HG03196 (cell line): ENCODE data around the gene MEX3A.

Source experiments
- ATAC-seq: cut with Tn5 transposase; IDR thresholded peaks from one replicate; pipeline ENCODE4 v1.9.1; 2021; ENCODE audit not compliant: unreplicated experiment

MEX3A gene

GRCh38 chr1:156103521-156103947, 21.3 kb upstream of the MEX3A start:
- ATAC-seq = no peak

DNA sequence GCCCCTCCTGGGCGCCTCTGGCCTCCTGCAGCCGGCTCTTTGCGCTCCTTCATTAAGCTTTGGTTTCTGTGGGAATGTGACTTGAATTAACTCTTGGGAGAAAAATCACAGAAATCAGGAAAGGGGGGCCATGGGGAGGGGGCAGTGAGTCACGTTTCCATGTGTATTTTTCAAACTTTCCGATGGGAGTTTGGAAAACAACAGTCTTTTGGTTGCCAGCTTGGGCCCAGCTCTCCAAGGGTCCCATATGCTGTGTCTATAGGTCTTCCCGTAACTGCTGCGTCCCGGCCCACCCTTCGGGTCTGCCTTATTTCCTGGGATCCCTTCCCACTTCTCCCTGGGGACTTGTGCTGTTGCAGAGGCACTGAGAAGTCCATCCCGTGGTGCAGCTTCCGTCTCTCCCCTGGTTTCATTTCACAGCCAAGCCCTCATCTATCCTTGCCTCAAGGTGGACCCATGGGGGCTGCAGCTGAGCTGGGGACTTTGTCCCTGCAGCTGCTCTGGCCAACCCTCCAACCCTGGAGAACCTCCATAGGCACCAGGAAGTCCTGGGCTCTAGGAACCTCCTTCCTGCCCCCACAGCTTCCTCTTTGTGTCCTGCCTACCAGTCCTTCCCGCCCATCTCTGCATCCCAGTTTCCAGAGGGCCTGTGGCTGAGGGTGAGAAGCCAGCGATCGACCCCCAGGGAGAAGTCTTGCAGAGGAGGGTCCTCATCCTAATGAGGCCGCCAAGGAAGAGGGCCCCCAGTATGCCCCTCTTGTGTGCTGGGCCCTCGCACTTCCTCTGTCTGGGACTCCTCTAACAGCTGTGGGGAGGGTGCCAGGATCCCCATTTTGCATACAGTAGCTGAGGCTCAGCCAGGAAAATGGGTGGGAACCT, 20.6 kb upstream of the MEX3A start:
- ATAC-seq = no peak

- no peak for ATAC-seq
Observed at GRCh38 chr1:156101880-156102279, 19.6 kb upstream of the MEX3A start.

DNA sequence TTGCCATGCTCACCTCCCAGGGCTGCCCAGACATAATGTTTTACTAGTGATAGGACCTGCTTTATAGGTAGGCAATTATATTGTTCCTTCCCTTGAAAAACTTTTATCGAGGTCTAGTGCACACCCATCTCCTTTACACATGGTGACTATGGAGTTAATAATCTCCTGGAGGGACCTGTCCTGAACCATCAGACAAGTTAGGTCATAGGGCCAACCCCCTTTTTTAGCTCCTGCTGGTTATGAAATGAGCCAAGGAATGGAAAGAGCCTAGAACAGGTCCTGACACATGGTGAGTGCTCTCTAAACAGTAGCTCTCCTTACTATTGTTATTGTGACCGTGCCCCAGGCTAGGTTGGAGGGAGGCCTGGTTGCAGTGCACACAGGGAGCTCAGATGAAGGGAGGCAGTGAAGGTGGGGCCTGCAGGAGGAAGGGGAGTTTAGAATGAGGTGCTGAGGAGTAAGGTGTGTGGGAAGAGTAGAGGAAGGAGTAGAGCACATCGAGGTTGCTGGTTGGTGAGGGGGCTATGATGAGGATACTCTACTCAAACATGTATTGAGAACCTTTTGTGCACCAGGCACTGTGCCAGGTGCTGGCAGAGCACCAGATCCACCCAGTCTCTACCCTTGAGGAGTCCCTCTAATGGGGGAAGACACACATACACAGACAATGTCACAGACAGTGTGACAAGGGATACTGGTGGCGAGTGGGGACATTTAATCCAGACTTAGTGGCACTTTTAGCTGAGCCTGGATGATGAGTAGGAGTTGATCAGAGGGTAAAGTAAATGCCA, 18.1 kb upstream of the MEX3A start:
- no peak for ATAC-seq

DNA sequence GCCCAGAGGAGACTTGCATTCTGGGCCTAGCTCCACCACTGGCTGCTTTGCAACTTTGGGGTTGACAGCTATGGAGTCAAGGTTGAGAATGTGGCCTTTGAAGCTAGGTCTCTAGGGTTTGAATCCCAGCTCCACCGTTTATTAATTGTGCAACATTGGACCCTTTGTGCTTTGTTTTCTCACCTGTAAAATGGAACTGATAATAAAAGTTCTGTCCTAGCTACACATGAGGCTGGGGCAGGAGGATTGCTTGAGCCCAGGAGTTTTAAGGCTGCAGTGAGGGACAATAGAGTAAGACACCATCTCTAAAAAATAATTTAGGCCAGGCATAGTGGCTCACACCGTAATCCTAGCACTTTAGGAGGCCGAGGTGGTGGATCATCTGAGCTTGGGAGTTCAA, 17.0 kb upstream of the MEX3A start:
- no peak for ATAC-seq

- no peak for ATAC-seq
Observed at GRCh38 chr1:156098784-156099183, 16.5 kb upstream of the MEX3A start.

DNA sequence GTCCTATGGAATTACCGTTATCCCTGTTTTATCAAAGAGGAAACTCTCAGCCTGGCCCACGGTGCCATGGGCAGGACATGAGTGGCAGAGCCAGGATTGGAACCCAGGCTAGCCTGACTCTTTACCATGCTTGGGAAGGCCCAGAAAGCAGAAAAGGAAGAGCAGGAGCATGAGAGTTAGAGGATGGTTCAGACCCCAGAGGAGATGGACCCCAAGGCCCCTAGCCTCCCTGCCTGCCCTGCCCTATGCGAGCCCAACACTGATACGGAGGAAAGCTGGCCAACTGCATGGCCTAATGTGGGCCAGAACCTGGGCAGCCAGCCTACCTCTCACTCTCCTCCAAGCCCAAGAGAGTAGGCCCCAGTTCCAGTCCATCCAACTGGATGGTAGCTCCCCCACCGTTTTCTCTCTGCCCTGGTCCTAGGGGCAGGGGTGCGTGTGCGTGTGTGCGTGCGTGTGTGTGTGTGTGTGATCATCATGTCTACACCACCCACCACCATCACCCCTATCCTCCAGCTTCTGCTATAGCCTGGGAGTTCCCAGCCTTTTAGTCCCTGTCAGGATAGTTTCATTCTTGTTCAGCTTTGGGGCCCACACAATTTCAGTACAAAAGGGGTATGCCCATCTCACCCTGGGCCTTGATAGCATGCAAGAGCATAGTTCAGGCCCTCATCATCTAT, 15.4 kb upstream of the MEX3A start:
- no peak for ATAC-seq

GRCh38 chr1:156096640-156097391, 14.6 kb upstream of the MEX3A start:
- ATAC-seq = peak; percentile 68

- no peak for ATAC-seq
Observed at GRCh38 chr1:156095906-156096508, 13.7 kb upstream of the MEX3A start.

DNA sequence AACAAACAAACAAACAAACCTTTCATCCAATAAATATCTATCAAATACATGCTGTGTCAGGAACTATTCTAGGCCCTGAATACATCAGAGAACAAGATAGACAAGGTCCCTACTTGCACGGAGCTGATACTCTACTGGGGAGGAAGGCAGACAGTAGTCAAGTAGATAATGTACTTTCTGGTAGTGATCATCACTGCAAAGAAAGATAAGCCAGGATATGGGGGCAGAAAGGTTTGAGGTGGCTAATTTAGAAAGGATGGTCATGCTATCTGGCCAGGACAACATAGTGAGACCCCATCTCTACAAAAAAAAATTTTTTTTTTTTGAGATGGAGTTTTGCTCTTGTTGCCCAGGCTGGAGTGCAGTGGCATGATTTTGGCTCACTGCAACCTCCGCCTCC, 9.3 kb upstream of the MEX3A start:
- ATAC-seq = no peak

DNA sequence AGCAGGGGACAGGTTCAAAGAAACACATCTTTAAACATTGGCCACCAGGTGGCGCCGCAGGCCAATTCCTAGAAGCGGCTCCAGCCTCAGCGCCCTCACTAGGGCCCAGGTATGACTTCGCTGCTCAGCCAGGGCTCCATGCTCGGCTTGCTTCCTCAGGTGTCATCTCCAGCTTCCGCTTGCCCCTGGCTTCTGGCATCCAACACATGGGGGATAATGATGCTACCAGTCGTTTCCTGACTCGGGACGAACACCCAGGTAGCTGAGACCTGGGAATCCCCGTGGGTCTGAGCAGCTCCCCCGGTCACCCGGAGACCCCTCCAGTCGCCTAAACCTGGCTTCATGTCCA, 8.5 kb upstream of the MEX3A start:
- ATAC-seq = peak; percentile 64

GRCh38 chr1:156090138-156090839, 8.0 kb upstream of the MEX3A start:
- no peak for ATAC-seq

DNA sequence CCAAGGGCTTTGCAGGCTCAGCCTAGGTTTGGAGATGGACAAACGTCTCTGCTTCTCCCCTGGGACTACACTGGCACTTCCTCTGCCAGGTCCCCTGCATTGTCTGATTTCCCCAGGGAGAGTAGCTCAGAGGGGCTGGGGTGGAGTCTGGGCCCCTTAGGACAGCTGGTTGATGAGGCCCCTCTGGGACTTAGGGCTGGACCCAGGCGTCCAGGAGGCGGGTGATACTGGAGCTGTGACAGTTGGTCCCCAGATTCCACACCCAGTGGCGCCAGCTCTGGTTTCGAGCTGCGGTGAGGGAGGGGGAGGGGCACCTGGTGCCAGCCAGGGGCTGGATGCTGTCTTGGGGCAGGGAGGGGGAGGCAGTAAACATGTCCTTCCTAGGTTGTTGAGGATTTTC, 7.4 kb upstream of the MEX3A start:
- no peak for ATAC-seq

DNA sequence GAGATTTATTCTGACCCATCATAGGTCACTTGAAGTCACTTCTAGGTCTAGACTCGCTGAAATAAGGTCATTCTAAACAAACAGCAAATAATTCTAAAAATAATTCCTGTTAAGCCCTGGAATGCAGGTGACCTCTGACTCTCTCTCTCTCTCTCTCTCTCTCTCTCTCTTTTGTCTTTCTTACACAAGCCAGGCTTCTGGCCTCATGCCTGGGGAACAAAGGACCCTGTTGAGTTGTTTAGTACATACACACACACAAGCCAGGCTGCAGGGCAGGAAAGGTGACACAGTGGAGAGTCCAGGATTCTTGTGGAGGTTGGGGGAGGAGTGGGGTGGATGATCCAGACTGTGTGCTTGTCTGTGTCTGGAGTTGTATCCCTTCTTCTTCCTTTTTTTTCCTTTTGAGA, 4.0 kb upstream of the MEX3A start:
- ATAC-seq = no peak

- no peak for ATAC-seq
Observed at GRCh38 chr1:156083800-156084790, 1.8 kb upstream of the MEX3A start.

GRCh38 chr1:156081917-156082308, 352 bp downstream of the MEX3A start:
- ATAC-seq = no peak

GRCh38 chr1:156081180-156081916, 917 bp downstream of the MEX3A start:
- no peak for ATAC-seq

- ATAC-seq = no peak
Observed at GRCh38 chr1:156080863-156081179, 1.4 kb downstream of the MEX3A start.
